NT2/D1 (cell line): ENCODE results near the gene CITED4.

Experiments
- YY1 ChIP-seq: IDR thresholded peaks from 2 replicates; pipeline ENCODE4 v1.6.1; 2011; ENCODE audit not compliant: insufficient read length, insufficient read depth
- ZNF274 ChIP-seq: IDR thresholded peaks from 2 replicates; pipeline ENCODE4 v1.6.1; 2011; ENCODE audit warnings: mild to moderate bottlenecking, low read depth, low read length

- TF ChIP-seq YY1 (no peak), ZNF274 (no peak)
Measured at GRCh38 chr1:40880813-40881549, 18.8 kb upstream of the CITED4 start.
